Common myeloid progenitor, CD34-positive (primary cell): ENCODE results near the gene VWCE.

Experiments used
- CTCF ChIA-PET: fragments of 350-600 bp; sonication (Branson Sonifier 250); formaldehyde crosslinking; loops from one replicate; lab custom pipeline; 2021; ENCODE audit warnings: antibody characterized with exemption; lab: Charles Lee
- POLR2A ChIA-PET: fragments of 350-600 bp; sonication (Branson Sonifier 250); formaldehyde crosslinking; loops from one replicate; lab custom pipeline; 2021; ENCODE audit warnings: antibody characterized with exemption; lab: Charles Lee
- DNase-seq, 3 donors: peaks; one replicate each; pipeline versions ENCODE4 v3.0.0 to v3.0.0-alpha.2; 2013
- H3K27ac ChIP-seq, 2 experiments: 1 replicate in 1 of 2; 2 replicates in 1 of 2; pipeline ENCODE4 v1.7.0; 2013; ENCODE audit warnings: inconsistent platforms in 2 of 2, low read length in 2 of 2, mild to moderate bottlenecking in 2 of 2, low read depth in 1 of 2, moderate library complexity in 1 of 2; ENCODE audit not compliant: severe bottlenecking in 2 of 2, insufficient read depth in 1 of 2, poor library complexity in 1 of 2
- H3K27me3 ChIP-seq, 5 experiments: replicated peaks in 2 of 5; 1 replicate in 3 of 5; 2 replicates in 2 of 5; pipeline versions ENCODE4 v1.6.1 to v1.7.0; 2013; ENCODE audit warnings: low read length in 4 of 5, mild to moderate bottlenecking in 2 of 5, moderate library complexity in 2 of 5, inconsistent platforms in 1 of 5; ENCODE audit not compliant: insufficient read depth in 5 of 5, control insufficient read depth in 4 of 5
- H3K36me3 ChIP-seq, 4 experiments: 1 replicate in 2 of 4; 2 replicates in 2 of 4; pipeline versions ENCODE4 v1.6.1 to v1.7.0; 2013; ENCODE audit warnings: low read length in 3 of 4, control low read depth in 1 of 4, mild to moderate bottlenecking in 1 of 4; ENCODE audit not compliant: control insufficient read depth in 4 of 4, insufficient read depth in 4 of 4
- H3K4me1 ChIP-seq, 4 experiments: 1 replicate in 3 of 4; 2 replicates in 1 of 4; pipeline versions ENCODE4 v1.6.1 to v1.7.1; 2013; ENCODE audit warnings: low read length in 3 of 4, mild to moderate bottlenecking in 3 of 4, control low read depth in 1 of 4, inconsistent platforms in 1 of 4, moderate library complexity in 1 of 4; ENCODE audit not compliant: control insufficient read depth in 4 of 4, insufficient read depth in 4 of 4; ENCODE audit errors: control extremely low read depth in 1 of 4
- H3K4me3 ChIP-seq, 7 experiments: 1 replicate in 4 of 7; 2 replicates in 3 of 7; pipeline versions ENCODE4 v1.5.1 to v1.7.0; 2013; ENCODE audit warnings: mild to moderate bottlenecking in 7 of 7, low read length in 6 of 7, moderate library complexity in 6 of 7, inconsistent platforms in 2 of 7, low read depth in 2 of 7, control low read depth in 1 of 7; ENCODE audit not compliant: insufficient read depth in 4 of 7, control insufficient read depth in 1 of 7; ENCODE audit errors: extremely low read depth in 1 of 7
- H3K9me3 ChIP-seq, 5 experiments: 1 replicate in 4 of 5; 2 replicates in 1 of 5; pipeline versions ENCODE4 v1.6.1 to v1.7.1; 2013; ENCODE audit warnings: low read length in 4 of 5, mild to moderate bottlenecking in 2 of 5, inconsistent platforms in 1 of 5, low read depth in 1 of 5, moderate library complexity in 1 of 5; ENCODE audit not compliant: control insufficient read depth in 4 of 5, insufficient read depth in 2 of 5; ENCODE audit errors: control extremely low read depth in 1 of 5
- WGBS: methylation state at CpG from one replicate; pipeline ENCODE4 v1.1.5; 2013; ENCODE audit not compliant: insufficient coverage; 5-methylcytosine and 5-hydroxymethylcytosine counted together

Gene VWCE

GRCh38 chr11:61266602-61267001, 28.5 kb downstream of the VWCE start:
- peaks cover 4 to 10% (median 7%) of the 10 kb centered on the region in 4 experiments for H3K36me3 ChIP-seq
- no peaks in the 10 kb centered on the region for H3K9me3 ChIP-seq
- WGBS: 100% methylated on average over 1 of the region's 4 CpGs
- no peak overlapping the region for H3K27ac ChIP-seq
- H3K4me1 ChIP-seq: no peaks in the 10 kb centered on the region
- ChIA-PET POLR2A (no interaction called here), CTCF (interaction anchor here (0.6 kb wide), 1 partner anchor 28 kb away, joined by 4 read pairs; no protein-coding TSS in a partner anchor)
- DNase-seq: no peak
- H3K27me3 ChIP-seq: no peaks in the 10 kb centered on the region
- no peak overlapping the region for H3K4me3 ChIP-seq

- WGBS: 97% methylated on average over 12 of the region's 14 CpGs
Measured at GRCh38 chr11:61265357-61265756, 29.8 kb downstream of the VWCE start.

GRCh38 chr11:61264795-61265194, 30.3 kb downstream of the VWCE start:
- no peaks in the 10 kb centered on the region for H3K9me3 ChIP-seq
- ChIA-PET CTCF (interaction anchor here (3.5 kb wide), 1 partner anchor 10 kb away, joined by 12 read pairs; no protein-coding TSS in a partner anchor), POLR2A (no interaction called here)
- 97% methylated on average over 13 of the region's 14 CpGs for WGBS
- no peak for DNase-seq
- no peaks in the 10 kb centered on the region for H3K27me3 ChIP-seq
- H3K36me3 ChIP-seq: peaks cover 4 to 10% (median 5%) of the 10 kb centered on the region in 4 experiments
- H3K4me1 ChIP-seq: no peaks in the 10 kb centered on the region
- no peak overlapping the region for H3K27ac ChIP-seq
- H3K4me3 ChIP-seq: no peak overlapping the region

More at GRCh38 chr11:61265357-61265756, 29.8 kb downstream of the VWCE start:
- no peak for DNase-seq
- H3K4me3 ChIP-seq: no peak overlapping the region
- ChIA-PET CTCF (interaction anchor here (3.5 kb wide), 1 partner anchor 11 kb away, joined by 12 read pairs; no protein-coding TSS in a partner anchor), POLR2A (no interaction called here)
- H3K27me3 ChIP-seq: no peaks in the 10 kb centered on the region
- H3K36me3 ChIP-seq: peaks cover 4 to 10% (median 5%) of the 10 kb centered on the region in 4 experiments
- H3K9me3 ChIP-seq: no peaks in the 10 kb centered on the region
- no peaks in the 10 kb centered on the region for H3K4me1 ChIP-seq
- no peak overlapping the region for H3K27ac ChIP-seq

GRCh38 chr11:61264371-61264770, 30.7 kb downstream of the VWCE start:
- ChIA-PET CTCF (interaction anchor here (3.5 kb wide), 1 partner anchor 10 kb away, joined by 12 read pairs; no protein-coding TSS in a partner anchor), POLR2A (no interaction called here)
- no peak for DNase-seq
- Histone ChIP-seq H3K4me3 (no peak overlapping the region), H3K27ac (no peak overlapping the region), H3K36me3 (peaks cover 4 to 10% (median 6%) of the 10 kb centered on the region in 4 experiments), H3K4me1 (no peaks in the 10 kb centered on the region), H3K9me3 (no peaks in the 10 kb centered on the region), H3K27me3 (no peaks in the 10 kb centered on the region)
- 100% methylated on average over 2 of the region's 6 CpGs for WGBS

GRCh38 chr11:61259363-61259762, 35.8 kb downstream of the VWCE start:
- ChIA-PET CTCF (interaction anchor here (1.1 kb wide), 1 partner anchor 11 kb away, joined by 3 read pairs; no protein-coding TSS in a partner anchor), POLR2A (no interaction called here)
- H3K4me3 ChIP-seq: no peak overlapping the region
- 100% methylated on average over 5 of the region's 6 CpGs for WGBS
- peaks cover 0 to 2% (median 0%) of the 10 kb centered on the region in 4 experiments for H3K4me1 ChIP-seq
- H3K27ac ChIP-seq: no peak overlapping the region
- no peaks in the 10 kb centered on the region for H3K9me3 ChIP-seq
- no peak for DNase-seq
- no peaks in the 10 kb centered on the region for H3K27me3 ChIP-seq
- H3K36me3 ChIP-seq: peaks cover 0 to 5% (median 3%) of the 10 kb centered on the region in 4 experiments

- Histone ChIP-seq H3K4me1 (peaks cover 0 to 2% (median 0%) of the 10 kb centered on the region in 4 experiments), H3K4me3 (no peak overlapping the region), H3K9me3 (no peaks in the 10 kb centered on the region), H3K27me3 (no peaks in the 10 kb centered on the region), H3K27ac (no peak overlapping the region), H3K36me3 (peaks cover 0 to 4% (median 3%) of the 10 kb centered on the region in 4 experiments)
- POLR2A ChIA-PET: no interaction called here
- DNase-seq: no peak
- CTCF ChIA-PET: interaction anchor here (1.1 kb wide), 1 partner anchor 12 kb away, joined by 3 read pairs; no protein-coding TSS in a partner anchor
- WGBS: 92% methylated on average over 8 of the region's 9 CpGs
Measured at GRCh38 chr11:61258546-61258945, 36.6 kb downstream of the VWCE start.

- Histone ChIP-seq H3K4me1 (peaks cover 0 to 2% (median 0%) of the 10 kb centered on the region in 4 experiments), H3K9me3 (no peaks in the 10 kb centered on the region), H3K27ac (no peak overlapping the region), H3K27me3 (no peaks in the 10 kb centered on the region), H3K4me3 (no peak overlapping the region), H3K36me3 (peaks cover 0 to 2% (median under 1%) of the 10 kb centered on the region in 4 experiments)
- CTCF ChIA-PET: interaction anchor here (0.6 to 6.3 kb wide), 4 partner anchors 34 to 140 kb away, joined by 3 to 30 read pairs (median 4); partner anchors contain the start of gene VWCE
- DNase-seq: peak; percentile 51 to 90 (median 88)
- POLR2A ChIA-PET: no interaction called here
- WGBS: 86% methylated on average over 16 of the region's 18 CpGs
Measured at GRCh38 chr11:61256710-61257482, 38.2 kb downstream of the VWCE start.
